Measurements from ENCODE around the gene PDE10A. TPM values are rescaled to one million over a fixed set of nuclear protein-coding genes. Genes with fewer than 3 reads are reported as not detected.

PDE10A gene
- total RNA-seq, 6 experiments from 2014 or later = 1.2 to 2.0 (median 1.6) TPM; not detected in 2

- no peaks in the 10 kb centered on the region for H3K4me1 Mint-ChIP-seq (ENCODE audit: low read depth)
- H3K4me3 Mint-ChIP-seq = no peak overlapping the region
- no peak for DNase-seq
- peaks cover 68% of the 10 kb centered on the region for H3K9me3 Mint-ChIP-seq
- no peaks in the 10 kb centered on the region; the same call in 1 of the 2 replicates for H3K27me3 Mint-ChIP-seq (ENCODE audit: insufficient read depth)
- H3K36me3 Mint-ChIP-seq (ENCODE audit: low read depth) = no peaks in the 10 kb centered on the region; the same call in 1 of the 2 replicates
- TF ChIP-seq CTCF (IDR thresholded peaks at IDR 0.05) = no peak
- H3K27ac Mint-ChIP-seq = no peak overlapping the region
These were observed 74.5 kb downstream of the PDE10A start for GRCh38 chr6:165588515-165588914.

- H3K4me1 Mint-ChIP-seq (ENCODE audit: low read depth) = no peaks in the 10 kb centered on the region
- H3K36me3 Mint-ChIP-seq (ENCODE audit: low read depth) = no peaks in the 10 kb centered on the region; the same call in 1 of the 2 replicates
These were observed 75.8 kb downstream of the PDE10A start for GRCh38 chr6:165587206-165587605.

GRCh38 chr6:165586706-165587105 lies 76.3 kb downstream of the PDE10A start:
- H3K27me3 Mint-ChIP-seq (ENCODE audit: insufficient read depth) = no peaks in the 10 kb centered on the region; the same call in 1 of the 2 replicates
- H3K4me1 Mint-ChIP-seq (ENCODE audit: low read depth) = no peaks in the 10 kb centered on the region
- H3K27ac Mint-ChIP-seq = no peak overlapping the region
- no peak overlapping the region for H3K4me3 Mint-ChIP-seq
- H3K36me3 Mint-ChIP-seq (ENCODE audit: low read depth) = no peaks in the 10 kb centered on the region; the same call in 1 of the 2 replicates
- H3K9me3 Mint-ChIP-seq = peaks cover 57% of the 10 kb centered on the region
- no peak for DNase-seq
- no peak for TF ChIP-seq CTCF (IDR thresholded peaks at IDR 0.05)

More at GRCh38 chr6:165587206-165587605, 75.8 kb downstream of the PDE10A start:
- H3K9me3 Mint-ChIP-seq = peaks cover 60% of the 10 kb centered on the region
- H3K27me3 Mint-ChIP-seq (ENCODE audit: insufficient read depth) = no peaks in the 10 kb centered on the region; the same call in 1 of the 2 replicates
- H3K4me3 Mint-ChIP-seq = no peak overlapping the region
- no peak for TF ChIP-seq CTCF (IDR thresholded peaks at IDR 0.05)
- no peak for DNase-seq
- H3K27ac Mint-ChIP-seq = no peak overlapping the region

GRCh38 chr6:165585060-165585459 lies 78.0 kb downstream of the PDE10A start:
- Mint-ChIP-seq H3K27me3 (ENCODE audit: insufficient read depth) (no peaks in the 10 kb centered on the region; the same call in 1 of the 2 replicates), H3K9me3 (peaks cover 45% of the 10 kb centered on the region), H3K4me3 (no peak overlapping the region), H3K36me3 (ENCODE audit: low read depth) (no peaks in the 10 kb centered on the region; the same call in 1 of the 2 replicates), H3K4me1 (ENCODE audit: low read depth) (no peaks in the 10 kb centered on the region), H3K27ac (no peak overlapping the region)
- DNase-seq = no peak
- TF ChIP-seq CTCF (IDR thresholded peaks at IDR 0.05) = no peak

- Mint-ChIP-seq H3K9me3 (peaks cover 41% of the 10 kb centered on the region), H3K4me1 (ENCODE audit: low read depth) (no peaks in the 10 kb centered on the region), H3K36me3 (ENCODE audit: low read depth) (no peaks in the 10 kb centered on the region; the same call in 1 of the 2 replicates), H3K27me3 (ENCODE audit: insufficient read depth) (no peaks in the 10 kb centered on the region; the same call in 1 of the 2 replicates), H3K27ac (no peak overlapping the region), H3K4me3 (no peak overlapping the region)
- DNase-seq = no peak
- no peak for TF ChIP-seq CTCF (IDR thresholded peaks at IDR 0.05)
These were observed 78.5 kb downstream of the PDE10A start for GRCh38 chr6:165584541-165584940.
